Measurements from ENCODE around the gene LPIN1. TPM values are rescaled to one million over a fixed set of nuclear protein-coding genes. Genes with fewer than 3 reads are reported as not detected.

LPIN1 gene
- total and polyA plus RNA-seq, 2 of the 13 experiments (the other 11 are each of a cell fraction or from before 2014, with no cell fraction given): 9.7 to 19.4 TPM

- no peaks in the 10 kb centered on the region for H3K36me3 ChIP-seq (replicated peaks in 1 of 2; ENCODE audit: control insufficient read depth in 1 of 2, insufficient read depth in 2 of 2, low read length in 2 of 2)
- H2AFZ ChIP-seq (ENCODE audit: low read length): no peak overlapping the region
- H4K20me1 ChIP-seq (ENCODE audit: insufficient read depth, low read length): no peaks in the 10 kb centered on the region; the same call in 1 of the 2 replicates
- H3K27ac ChIP-seq (ENCODE audit: extremely low read length, insufficient read depth, low read length): peak overlapping the region; percentile 62
- H3K4me1 ChIP-seq (ENCODE audit: insufficient read depth, low read length): peaks cover 68% of the 10 kb centered on the region
- WGBS (ENCODE audit: low lambda C conversion rate): 0% methylated on average over 19 of the region's 42 CpGs
- peak overlapping the region; percentile 98 for H3K4me2 ChIP-seq (ENCODE audit: low read depth, low read length)
- ChIA-PET CTCF (ENCODE audit: low intra/inter-chr PET ratio, low total read pairs) (interaction anchor here (1.3 kb wide), 1 partner anchor 58 kb away, joined by 4 read pairs; no protein-coding TSS in a partner anchor), POLR2A (interaction anchor here (0.6 to 2.3 kb wide), 8 partner anchors 8 to 262 kb away, joined by 3 to 16 read pairs (median 4); no protein-coding TSS in a partner anchor)
- peak; percentile 57 for DNase-seq (ENCODE audit: low spot score)
- peak overlapping the region; percentile 76 for H3K9ac ChIP-seq (ENCODE audit: insufficient read depth, low read depth, low read length)
- no peaks in the 10 kb centered on the region for H3K9me3 ChIP-seq (ENCODE audit: low read length)
- in situ Hi-C loops (cut with HindIII; ENCODE audit: extremely low pct_ligation_motif_present, low pct_unique_long_range_greater_than_20kb) (no loop called here), intact Hi-C loops (cut with micrococcal nuclease; ENCODE audit: unreplicated experiment) (loop anchor here (2.0 to 10.0 kb wide), 2 partner anchors 58 to 1258 kb away; no protein-coding TSS in a partner anchor)
- ATAC-seq: peak; percentile 49
- no peaks in the 10 kb centered on the region; a peak in 1 of 5 replicates for H3K27me3 ChIP-seq (ENCODE audit: control insufficient read depth in 1 of 2, insufficient read depth in 2 of 2, low read length in 2 of 2)
- BruUV-seq (replicated peaks): no TSS peak
- FAIRE-seq: peak; percentile 73
- peak overlapping the region; percentile 77 to 96 (median 83) for H3K4me3 ChIP-seq (replicated peaks in 1 of 3; ENCODE audit: insufficient read depth in 1 of 3, low read depth in 2 of 3, low read length in 3 of 3)
- H3K79me2 ChIP-seq (ENCODE audit: insufficient read depth, low read length): peaks cover 37% of the 10 kb centered on the region
- peak; percentile 64 for TF ChIP-seq ZNF614 (CRISPR knock-in tag; IDR thresholded peaks at IDR 0.05; ENCODE audit: borderline replicate concordance)
- TF ChIP-seq RNF219 (CRISPR knock-in tag; IDR thresholded peaks at IDR 0.05): no peak
- TF ChIP-seq MAFG (CRISPR knock-in tag; IDR thresholded peaks at IDR 0.05): no peak
- peak; percentile 19; the same call in 1 of the 2 replicates for TF ChIP-seq ZNF329 (CRISPR knock-in tag; IDR thresholded peaks at IDR 0.05; ENCODE audit: low read depth)
- no peak for TF ChIP-seq IKZF1 (IDR thresholded peaks at IDR 0.05)
- TF ChIP-seq ATM (IDR thresholded peaks at IDR 0.05; ENCODE audit: borderline replicate concordance): no peak
- TF ChIP-seq IRX3 (CRISPR knock-in tag; IDR thresholded peaks at IDR 0.05; ENCODE audit: borderline replicate concordance, low read depth): no peak
- no peak for TF ChIP-seq NR2F2 (IDR thresholded peaks at IDR 0.05; ENCODE audit: borderline replicate concordance, low read depth)
- peak; percentile 72 for TF ChIP-seq ZMYM3 (CRISPR knock-in tag; IDR thresholded peaks at IDR 0.05)
- TF ChIP-seq ZNF432 (CRISPR knock-in tag; IDR thresholded peaks at IDR 0.05; ENCODE audit: borderline replicate concordance): 0 out of 2 replicates have a peak, but pooled peaks have one; percentile 56
- TF ChIP-seq ZNF292 (CRISPR knock-in tag; IDR thresholded peaks at IDR 0.05; ENCODE audit: borderline replicate concordance, low read depth): peak; percentile 39; the same call in 1 of the 2 replicates
- no peak for TF ChIP-seq ZNF816 (CRISPR knock-in tag; IDR thresholded peaks at IDR 0.05; ENCODE audit: borderline replicate concordance)
- no peak for TF ChIP-seq TBP (CRISPR knock-in tag; IDR thresholded peaks at IDR 0.05)
- no peak; the same call in 1 of the 2 replicates for TF ChIP-seq HIVEP1 (CRISPR knock-in tag; IDR thresholded peaks at IDR 0.05)
- no peak for TF ChIP-seq SOX6 (IDR thresholded peaks at IDR 0.05)
- TF ChIP-seq SOX6 (CRISPR knock-in tag; IDR thresholded peaks at IDR 0.05): peak; percentile 29; the same call in 1 of the 2 replicates
- no peak for TF ChIP-seq ZNF780A (CRISPR knock-in tag; IDR thresholded peaks at IDR 0.05)
- no peak for TF ChIP-seq GATA4 (IDR thresholded peaks at IDR 0.05; ENCODE audit: borderline replicate concordance, low read depth)
- no peak for TF ChIP-seq ZNF225 (CRISPR knock-in tag; IDR thresholded peaks at IDR 0.05)
- no peak for TF ChIP-seq SMARCC2 (IDR thresholded peaks at IDR 0.05)
- TF ChIP-seq ZNF639 (CRISPR knock-in tag; conservative IDR thresholded peaks at IDR 0.05): no peak
- TF ChIP-seq ZKSCAN5 (CRISPR knock-in tag; IDR thresholded peaks at IDR 0.05): no peak
These were observed 501 bp downstream of the LPIN1 start for GRCh38 chr2:11746807-11747459.
